HepG2 (cell line): ENCODE data around the gene INTS7. TPM values are rescaled to one million over a fixed set of nuclear protein-coding genes. Genes with fewer than 3 reads are reported as not detected.

Experiments
- ATAC-seq: fragments of 200-7000 bp; cut with Tn5 transposase; 3 replicates; pipeline ENCODE4 v1.9.1; 2020; ENCODE audit warnings: mild to moderate bottlenecking, moderate library complexity
- BruUV-seq: library from RNA; stranded (reverse); fragments of 400-500 nt; replicated peaks from 2 replicates; lab custom pipeline; 2021; lab: Mats Ljungman, UMichigan
- CTCF ChIA-PET: fragments of 300-600 bp; formaldehyde crosslinking; extraction: SDS; loops from one replicate; lab custom pipeline; 2021; ENCODE audit warnings: low total read pairs, inconsistent platforms, low intra/inter-chr PET ratio; lab: Yijun Ruan, JAX
- POLR2A ChIA-PET: fragments of 350-600 bp; sonication (Branson Sonifier 250); formaldehyde crosslinking; loops from one replicate; lab custom pipeline; 2020; ENCODE audit warnings: antibody characterized with exemption, inconsistent platforms; lab: Yijun Ruan, JAX
- DNase-seq: peaks from one replicate; pipeline ENCODE4 v3.0.0-alpha.2; 2015; ENCODE audit warnings: low spot score
- FAIRE-seq: peaks from 3 replicates; lab custom pipeline; 2011; peaks lifted over from hg19 to GRCh38; lab: Jason Lieb, UNC
- H2AFZ ChIP-seq: one replicate; pipeline ENCODE4 v1.6.1; 2011; ENCODE audit warnings: low read length, inconsistent platforms
- H3K27ac ChIP-seq: fragments of 300-600 bp; 3 replicates; pipeline ENCODE4 v1.8.0; 2011; ENCODE audit warnings: mixed run types, mild to moderate bottlenecking, mixed read lengths, low read length, inconsistent platforms; ENCODE audit not compliant: insufficient read depth; ENCODE audit errors: extremely low read length
- H3K27me3 ChIP-seq, 2 experiments: fragments of 200-600 bp in 1 of 2; 2 replicates in 1 of 2; 3 replicates in 1 of 2; pipeline versions ENCODE4 v1.6.0 to v1.8.0; 2011; ENCODE audit warnings: low read length in 2 of 2, mild to moderate bottlenecking in 2 of 2, moderate library complexity in 2 of 2, inconsistent platforms in 1 of 2; ENCODE audit not compliant: insufficient read depth in 2 of 2, control insufficient read depth in 1 of 2
- H3K36me3 ChIP-seq, 2 experiments: fragments of 200-600 bp in 1 of 2; replicated peaks in 1 of 2; 2 replicates in 1 of 2; 3 replicates in 1 of 2; pipeline versions ENCODE4 v1.5.1 to v1.8.0; 2011; ENCODE audit warnings: low read length in 2 of 2, inconsistent platforms in 1 of 2; ENCODE audit not compliant: insufficient read depth in 2 of 2, control insufficient read depth in 1 of 2
- H3K4me1 ChIP-seq: 2 replicates; pipeline ENCODE4 v1.5.1; 2012; ENCODE audit warnings: low read length, inconsistent platforms; ENCODE audit not compliant: insufficient read depth
- H3K4me2 ChIP-seq: 2 replicates; pipeline ENCODE4 v1.6.0; 2011; ENCODE audit warnings: low read depth, low read length, inconsistent platforms
- H3K4me3 ChIP-seq, 3 experiments: fragments of 200-600 bp in 1 of 3; sonication (generic), shearing (Covaris generic) in 1 of 3; replicated peaks in 1 of 3; 2 replicates each; pipeline ENCODE4 v1.5.1; 2011 to 2016; ENCODE audit warnings: low read length in 3 of 3, inconsistent platforms in 2 of 3, low read depth in 2 of 3, mild to moderate bottlenecking in 2 of 3, control low read depth in 1 of 3, mixed read lengths in 1 of 3; ENCODE audit not compliant: insufficient read depth in 1 of 3
- H3K79me2 ChIP-seq: one replicate; pipeline ENCODE4 v1.6.1; 2011; ENCODE audit warnings: low read length, inconsistent platforms; ENCODE audit not compliant: insufficient read depth
- H3K9ac ChIP-seq: 2 replicates; pipeline ENCODE4 v1.6.0; 2011; ENCODE audit warnings: mild to moderate bottlenecking, low read depth, low read length, inconsistent platforms; ENCODE audit not compliant: insufficient read depth
- H3K9me3 ChIP-seq: 2 replicates; pipeline ENCODE4 v1.5.1; 2012; ENCODE audit warnings: mild to moderate bottlenecking, low read length
- H4K20me1 ChIP-seq: 2 replicates; pipeline ENCODE4 v1.6.0; 2011; ENCODE audit warnings: inconsistent platforms, mild to moderate bottlenecking, low read length, moderate library complexity; ENCODE audit not compliant: insufficient read depth
- DNMT1 ChIP-seq: sonication (generic); formaldehyde crosslinking; IDR thresholded peaks from 2 replicates; pipeline ENCODE4 v1.5.1; 2020; ENCODE audit warnings: mild to moderate bottlenecking, missing genetic modification reagents
- MAFF ChIP-seq: IDR thresholded peaks from 2 replicates; pipeline ENCODE4 v1.6.1; 2011; ENCODE audit warnings: low read depth, low read length, improper control_type of control experiment
- MAFG ChIP-seq: sonication (generic); formaldehyde crosslinking; IDR thresholded peaks from 2 replicates; pipeline ENCODE4 v1.5.1; 2020; ENCODE audit warnings: mild to moderate bottlenecking, missing genetic modification reagents
- MAFK ChIP-seq, 2 experiments: IDR thresholded peaks in 1 of 2; conservative IDR thresholded peaks in 1 of 2; 2 replicates each; pipeline ENCODE4 v1.6.1; 2011; ENCODE audit warnings: improper control_type of control experiment in 2 of 2, low read length in 2 of 2
- RAD51 ChIP-seq: fragments of 450-650 bp; IDR thresholded peaks from 2 replicates; pipeline ENCODE4 v1.6.1; 2016; ENCODE audit warnings: borderline replicate concordance
- SAP130 ChIP-seq: IDR thresholded peaks from 2 replicates; pipeline ENCODE4 v1.6.1; 2016; ENCODE audit warnings: low read depth
- SNAI1 ChIP-seq: sonication (generic); formaldehyde crosslinking; IDR thresholded peaks from 2 replicates; pipeline ENCODE4 v1.5.0; 2020; ENCODE audit warnings: mild to moderate bottlenecking, missing genetic modification reagents, borderline replicate concordance
- ZHX2 ChIP-seq, 2 experiments: sonication (generic) in 1 of 2; formaldehyde crosslinking in 1 of 2; IDR thresholded peaks; 2 replicates each; pipeline versions ENCODE4 v1.6.1 to v1.9.0; 2014 to 2022; ENCODE audit warnings: antibody characterized with exemption in 1 of 2, borderline replicate concordance in 1 of 2, inconsistent platforms in 1 of 2, low read depth in 1 of 2, missing genetic modification reagents in 1 of 2
- ZNF414 ChIP-seq: sonication (generic); formaldehyde crosslinking; IDR thresholded peaks from 2 replicates; pipeline ENCODE4 v1.5.0; 2020; ENCODE audit warnings: missing genetic modification reagents
- WGBS: methylation state at CpG from one replicate; pipeline ENCODE4 v1.1.6; 2017; ENCODE audit warnings: low lambda C conversion rate; 5-methylcytosine and 5-hydroxymethylcytosine counted together
- in situ Hi-C: cut with HindIII; loops from 2 replicates; pipeline ENCODE4 v1.10.0; 2017; ENCODE audit warnings: low pct_unique_long_range_greater_than_20kb; ENCODE audit not compliant: extremely low pct_ligation_motif_present
- intact Hi-C: fragments of 100-400 bp; cut with micrococcal nuclease; formaldehyde crosslinking; loops from one replicate; pipeline ENCODE4 v1.10.0; 2022; ENCODE audit not compliant: unreplicated experiment
- polyA plus RNA-seq, 8 experiments: library from polyadenylated mRNA; depleted of rRNA in 3 of 8; stranded (reverse) in 7 of 8; unstranded in 1 of 8; fragments of >200 nt; fragmentation: Illumina TruSeq in 4 of 8; extraction: Trizol in 4 of 8; gene quantifications; 2 replicates each; pipeline versions ENCODE4 v1.2.1 to v1.2.3, GENCODE V29; 2011 to 2016; ENCODE audit warnings: low read depth in 4 of 8, missing spikeins in 1 of 8, mixed read lengths in 1 of 8; ENCODE audit not compliant: insufficient read depth in 1 of 8
- total RNA-seq, 5 experiments: library from RNA; depleted of rRNA; stranded (reverse); fragments of >200 nt; fragmentation: Illumina TruSeq; extraction: Trizol; gene quantifications; 2 replicates each; pipeline ENCODE4 v1.2.3, GENCODE V29; 2016; ENCODE audit warnings: low read depth in 1 of 5
- TF ChIP-seq, protein P1 (sequence below): sonication (generic); formaldehyde crosslinking; conservative IDR thresholded peaks from 2 replicates; pipeline ENCODE4 v1.8.0; 2022; ENCODE audit warnings: low read depth, missing genetic modification reagents

The INTS7 gene
- total and polyA plus RNA-seq, 2 of the 13 experiments (the other 11 are each of a cell fraction or from before 2014, with no cell fraction given): 18.3 to 22.4 TPM

- TF ChIP-seq ZHX2 (IDR thresholded peaks at IDR 0.05; ENCODE audit: low read depth) (no peak), ZHX2 (CRISPR knock-in tag; IDR thresholded peaks at IDR 0.05; ENCODE audit: borderline replicate concordance) (no peak), SAP130 (CRISPR knock-in tag) (no peak), SNAI1 (CRISPR knock-in tag) (no peak)
Measured at GRCh38 chr1:211968200-211968834, 67.0 kb downstream of the INTS7 start (continued).

- Histone ChIP-seq H2AFZ (no peak overlapping the region), H3K9ac (no peak overlapping the region), H3K4me1 (no peaks in the 10 kb centered on the region), H3K4me2 (no peak overlapping the region)
- DNase-seq: no peak
- FAIRE-seq: no peak
- intact Hi-C loops: no loop called here
- CTCF ChIA-PET: no interaction called here
- TF ChIP-seq MAFK (conservative IDR thresholded peaks at IDR 0.05 in 1 of 2, IDR thresholded peaks at IDR 0.05 in 1 of 2; ENCODE audit: low read length in 2 of 2) (peak; percentile 99 to 100), MAFF (peak; percentile 100), MAFG (0 out of 2 replicates have a peak, but pooled peaks have one; percentile 42), ZNF414 (CRISPR knock-in tag) (no peak), DNMT1 (CRISPR knock-in tag) (no peak), RAD51 (no peak)
- TF ChIP-seq, protein P1, sequence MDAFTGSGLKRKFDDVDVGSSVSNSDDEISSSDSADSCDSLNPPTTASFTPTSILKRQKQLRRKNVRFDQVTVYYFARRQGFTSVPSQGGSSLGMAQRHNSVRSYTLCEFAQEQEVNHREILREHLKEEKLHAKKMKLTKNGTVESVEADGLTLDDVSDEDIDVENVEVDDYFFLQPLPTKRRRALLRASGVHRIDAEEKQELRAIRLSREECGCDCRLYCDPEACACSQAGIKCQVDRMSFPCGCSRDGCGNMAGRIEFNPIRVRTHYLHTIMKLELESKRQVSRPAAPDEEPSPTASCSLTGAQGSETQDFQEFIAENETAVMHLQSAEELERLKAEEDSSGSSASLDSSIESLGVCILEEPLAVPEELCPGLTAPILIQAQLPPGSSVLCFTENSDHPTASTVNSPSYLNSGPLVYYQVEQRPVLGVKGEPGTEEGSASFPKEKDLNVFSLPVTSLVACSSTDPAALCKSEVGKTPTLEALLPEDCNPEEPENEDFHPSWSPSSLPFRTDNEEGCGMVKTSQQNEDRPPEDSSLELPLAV (CRISPR knock-in tag): no peak
- TF ChIP-seq, all 625 proteins: peak for 3
- H3K27me3 ChIP-seq: no peaks in the 10 kb centered on the region; a peak in 1 of 5 replicates
- no peak overlapping the region for H3K4me3 ChIP-seq
- no peaks in the 10 kb centered on the region for H4K20me1 ChIP-seq
- no peak for ATAC-seq
- BruUV-seq: no TSS peak
- WGBS: 95% methylated on average over 3 of the region's 3 CpGs
- POLR2A ChIA-PET: no interaction called here
- peaks cover 3 to 26% of the 10 kb centered on the region in 2 experiments for H3K36me3 ChIP-seq
- H3K79me2 ChIP-seq: no peaks in the 10 kb centered on the region
- H3K9me3 ChIP-seq: no peaks in the 10 kb centered on the region
- no peak overlapping the region for H3K27ac ChIP-seq
- in situ Hi-C loops: no loop called here
Measured at GRCh38 chr1:211967704-211968103, 67.7 kb downstream of the INTS7 start.
